ENCODE data around the gene ARHGAP23. TPM values are rescaled to one million over a fixed set of nuclear protein-coding genes. Genes with fewer than 3 reads are reported as not detected.

The ARHGAP23 gene
- total and polyA plus RNA-seq, 2 experiments from 2014 or later = 21.4 to 150 TPM

- peaks cover 40% of the 10 kb centered on the region for H3K36me3 Mint-ChIP-seq (ENCODE audit: low read depth)
- peaks cover 47% of the 10 kb centered on the region for H3K27me3 Mint-ChIP-seq (ENCODE audit: insufficient read depth, low read depth, poor library complexity)
- H3K27ac ChIP-seq (ENCODE audit: low read depth) = peak overlapping the region; percentile 89
- H3K4me3 Mint-ChIP-seq = peak overlapping the region; percentile 73; the same call in 2 of the 3 replicates
- peak overlapping the region; percentile 6; the same call in 1 of the 2 replicates for H3K4me3 ChIP-seq
- no peaks in the 10 kb centered on the region; the same call in 1 of the 2 replicates for H4K20me1 ChIP-seq (replicated peaks; ENCODE audit: insufficient read depth)
- H3K27ac Mint-ChIP-seq = peak overlapping the region; percentile 77
- no peak for DNase-seq (ENCODE audit: low spot score)
- H3K4me2 ChIP-seq = peak overlapping the region; percentile 90
- peaks cover 35% of the 10 kb centered on the region for H3F3A ChIP-seq (replicated peaks; ENCODE audit: low read depth)
- no peak for ATAC-seq
- H3K4me1 Mint-ChIP-seq = peaks cover 42% of the 10 kb centered on the region
- 0 out of 3 replicates have a peak, but pooled peaks cover 4% of the 10 kb centered on the region for H3K9me3 Mint-ChIP-seq
- H3K4me1 ChIP-seq (ENCODE audit: insufficient read depth) = peaks cover 31% of the 10 kb centered on the region
- TF ChIP-seq EZH2phosphoT487 (IDR thresholded peaks at IDR 0.05; ENCODE audit: unreplicated experiment) (no peak), POLR2AphosphoS5 (IDR thresholded peaks at IDR 0.05; ENCODE audit: low read depth) (peak; percentile 34; the same call in 1 of the 2 replicates)
- no peaks in the 10 kb centered on the region for H3K36me3 ChIP-seq (ENCODE audit: insufficient read depth)
- H3K9me2 ChIP-seq (ENCODE audit: insufficient read depth) = no peaks in the 10 kb centered on the region
- H3K27me3 ChIP-seq (ENCODE audit: insufficient read depth) = peaks cover 21% of the 10 kb centered on the region
- no peak overlapping the region for H2AFZ ChIP-seq
- H3K79me2 ChIP-seq (replicated peaks; ENCODE audit: insufficient read depth) = no peaks in the 10 kb centered on the region
Measured at GRCh38 chr17:38507921-38508569, 79.8 kb downstream of the ARHGAP23 start.

GRCh38 chr17:38508570-38508950 lies 80.3 kb downstream of the ARHGAP23 start:
- Histone ChIP-seq H3F3A (replicated peaks; ENCODE audit: low read depth) (peaks cover 35% of the 10 kb centered on the region), H3K27me3 (ENCODE audit: insufficient read depth) (peaks cover 21% of the 10 kb centered on the region), H3K36me3 (ENCODE audit: insufficient read depth) (no peaks in the 10 kb centered on the region), H2AFZ (no peak overlapping the region), H3K79me2 (replicated peaks; ENCODE audit: insufficient read depth) (no peaks in the 10 kb centered on the region), H3K4me2 (peak overlapping the region; percentile 90), H4K20me1 (replicated peaks; ENCODE audit: insufficient read depth) (no peaks in the 10 kb centered on the region; the same call in 1 of the 2 replicates), H3K9me2 (ENCODE audit: insufficient read depth) (no peaks in the 10 kb centered on the region), H3K4me1 (ENCODE audit: insufficient read depth) (peaks cover 31% of the 10 kb centered on the region), H3K27ac (ENCODE audit: low read depth) (peak overlapping the region; percentile 89), H3K4me3 (peak overlapping the region; percentile 6; the same call in 1 of the 2 replicates)
- peaks cover 42% of the 10 kb centered on the region for H3K4me1 Mint-ChIP-seq
- peak overlapping the region; percentile 73 for H3K4me3 Mint-ChIP-seq
- H3K27me3 Mint-ChIP-seq (ENCODE audit: insufficient read depth, low read depth, poor library complexity) = peaks cover 49% of the 10 kb centered on the region
- H3K9me3 Mint-ChIP-seq = 0 out of 3 replicates have a peak, but pooled peaks cover 4% of the 10 kb centered on the region
- peak overlapping the region; percentile 77 for H3K27ac Mint-ChIP-seq
- DNase-seq (ENCODE audit: low spot score) = peak; percentile 62
- ATAC-seq = peak; percentile 10
- peaks cover 34% of the 10 kb centered on the region for H3K36me3 Mint-ChIP-seq (ENCODE audit: low read depth)
- no peak for TF ChIP-seq CREB1 (CRISPR knock-in tag; IDR thresholded peaks at IDR 0.05; ENCODE audit: low read depth)
- TF ChIP-seq POLR2AphosphoS5 (IDR thresholded peaks at IDR 0.05; ENCODE audit: low read depth) = 0 out of 2 replicates have a peak, but pooled peaks have one; percentile 11

DNA sequence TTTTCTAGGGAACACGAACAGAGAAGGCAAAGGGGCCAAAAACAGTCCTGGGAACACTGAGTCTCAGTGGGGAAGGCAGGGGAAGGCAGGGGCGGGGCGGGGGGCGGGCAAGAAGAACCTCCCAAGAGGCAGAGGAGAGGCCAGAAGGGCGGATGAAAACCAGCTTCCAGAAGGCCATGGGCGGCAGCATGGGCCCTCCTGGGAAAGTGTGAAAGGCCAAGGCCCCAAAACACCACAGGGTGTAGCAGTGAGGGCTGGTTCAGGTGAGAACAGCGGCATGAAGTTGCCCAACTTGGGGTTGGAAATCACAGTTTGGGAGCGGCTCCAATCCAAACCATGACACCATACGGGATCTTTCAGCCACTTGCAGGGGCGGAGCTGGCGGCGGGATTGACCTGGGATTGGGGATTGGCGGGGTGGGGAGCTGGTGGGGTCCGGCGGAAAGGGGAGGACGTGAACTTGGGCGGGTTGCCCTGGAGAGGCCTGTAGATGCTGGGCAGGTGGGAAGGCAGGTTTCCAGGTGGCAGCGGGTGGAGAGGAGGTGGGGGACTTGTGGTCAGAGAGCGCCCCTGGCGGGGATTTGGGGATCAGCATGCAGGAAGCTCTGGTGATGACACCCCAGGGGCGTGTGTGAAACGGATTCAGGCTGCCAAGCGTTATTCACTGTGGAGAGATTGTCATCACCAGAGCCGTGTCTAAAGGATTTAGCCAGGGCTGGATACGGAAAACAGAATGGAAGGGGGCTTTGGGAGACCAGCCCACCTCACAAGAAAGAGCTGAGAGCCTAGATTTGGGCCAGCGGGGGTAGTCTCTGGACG lies 80.9 kb downstream of the ARHGAP23 start:
- H4K20me1 ChIP-seq (replicated peaks; ENCODE audit: insufficient read depth) = no peaks in the 10 kb centered on the region; the same call in 1 of the 2 replicates
- DNase-seq (ENCODE audit: low spot score) = peak; percentile 99
- no peaks in the 10 kb centered on the region for H3K9me2 ChIP-seq (ENCODE audit: insufficient read depth)
- H3K4me3 ChIP-seq = peak overlapping the region; percentile 61
- no peaks in the 10 kb centered on the region for H3K36me3 ChIP-seq (ENCODE audit: insufficient read depth)
- H3K4me2 ChIP-seq = peak overlapping the region; percentile 90
- H3F3A ChIP-seq (replicated peaks; ENCODE audit: low read depth) = peaks cover 35% of the 10 kb centered on the region
- Mint-ChIP-seq H3K9me3 (0 out of 3 replicates have a peak, but pooled peaks cover 4% of the 10 kb centered on the region), H3K27ac (peak overlapping the region; percentile 85), H3K4me1 (peaks cover 42% of the 10 kb centered on the region), H3K27me3 (ENCODE audit: insufficient read depth, low read depth, poor library complexity) (peaks cover 49% of the 10 kb centered on the region), H3K36me3 (ENCODE audit: low read depth) (peaks cover 28% of the 10 kb centered on the region), H3K4me3 (peak overlapping the region; percentile 73)
- H3K27ac ChIP-seq (ENCODE audit: low read depth) = peak overlapping the region; percentile 89
- H2AFZ ChIP-seq = no peak overlapping the region
- peak; percentile 70 for ATAC-seq
- peaks cover 21% of the 10 kb centered on the region for H3K27me3 ChIP-seq (ENCODE audit: insufficient read depth)
- H3K4me1 ChIP-seq (ENCODE audit: insufficient read depth) = peaks cover 31% of the 10 kb centered on the region
- TF ChIP-seq STAT1 (IDR thresholded peaks at IDR 0.05; ENCODE audit: unreplicated experiment) (no peak), JUNB (IDR thresholded peaks at IDR 0.05; ENCODE audit: unreplicated experiment) (no peak), CREB1 (CRISPR knock-in tag; IDR thresholded peaks at IDR 0.05; ENCODE audit: low read depth) (peak; percentile 69), EZH2phosphoT487 (IDR thresholded peaks at IDR 0.05; ENCODE audit: unreplicated experiment) (no peak), POLR2AphosphoS5 (IDR thresholded peaks at IDR 0.05; ENCODE audit: low read depth) (peak; percentile 65), CTCF (conservative IDR thresholded peaks at IDR 0.05; ENCODE audit: low read depth in 2 of 2) (peak; percentile 72 to 78), ZNF331 (CRISPR knock-in tag; IDR thresholded peaks at IDR 0.05; ENCODE audit: low read depth) (no peak)
- H3K79me2 ChIP-seq (replicated peaks; ENCODE audit: insufficient read depth) = no peaks in the 10 kb centered on the region

All from GM23338 (cell line).